Measurements from ENCODE around the gene PARP6.

- TF ChIP-seq EZH2 (IDR thresholded peaks at IDR 0.05; ENCODE audit: insufficient read depth, poor library complexity, severe bottlenecking), result no peak
- no peak for TF ChIP-seq EZH2phosphoT487 (IDR thresholded peaks at IDR 0.05; ENCODE audit: insufficient read depth, low read depth)
These were observed 56.3 kb downstream of the PARP6 start for GRCh38 chr15:72216079-72216478.
